Stimulated activated naive CD8-positive, alpha-beta T cell treated with anti-CD3 and anti-CD28 coated beads, Interleukin-15, Interleukin-2, amounts not matched to agents 100 ng/mL and 50 ng/mL, for 24 hours (primary cell): ENCODE measurements around the gene SPRR4.
"Not testable (repeated sequence)": the region's sequence is repeated elsewhere in the genome, so short reads cannot be mapped to it uniquely, and the experiment has no call there.

Experiments used
- H3K27ac Mint-ChIP-seq: one replicate; pipeline ENCODE4 v1.8.0; 2021; ENCODE audit warnings: mild to moderate bottlenecking, mixed read lengths
- H3K27me3 Mint-ChIP-seq: one replicate; pipeline ENCODE4 v1.8.0; 2021; ENCODE audit warnings: mixed read lengths
- H3K36me3 Mint-ChIP-seq: one replicate; pipeline ENCODE4 v1.8.0; 2021; ENCODE audit warnings: low read depth, mixed read lengths
- H3K4me1 Mint-ChIP-seq: one replicate; pipeline ENCODE4 v1.8.0; 2021; ENCODE audit warnings: low read depth, mixed read lengths
- H3K4me3 Mint-ChIP-seq: one replicate; pipeline ENCODE4 v1.8.0; 2021; ENCODE audit warnings: mild to moderate bottlenecking, mixed read lengths
- H3K9me3 Mint-ChIP-seq: one replicate; pipeline ENCODE4 v1.8.0; 2021; ENCODE audit warnings: mixed read lengths

The SPRR4 gene

DNA sequence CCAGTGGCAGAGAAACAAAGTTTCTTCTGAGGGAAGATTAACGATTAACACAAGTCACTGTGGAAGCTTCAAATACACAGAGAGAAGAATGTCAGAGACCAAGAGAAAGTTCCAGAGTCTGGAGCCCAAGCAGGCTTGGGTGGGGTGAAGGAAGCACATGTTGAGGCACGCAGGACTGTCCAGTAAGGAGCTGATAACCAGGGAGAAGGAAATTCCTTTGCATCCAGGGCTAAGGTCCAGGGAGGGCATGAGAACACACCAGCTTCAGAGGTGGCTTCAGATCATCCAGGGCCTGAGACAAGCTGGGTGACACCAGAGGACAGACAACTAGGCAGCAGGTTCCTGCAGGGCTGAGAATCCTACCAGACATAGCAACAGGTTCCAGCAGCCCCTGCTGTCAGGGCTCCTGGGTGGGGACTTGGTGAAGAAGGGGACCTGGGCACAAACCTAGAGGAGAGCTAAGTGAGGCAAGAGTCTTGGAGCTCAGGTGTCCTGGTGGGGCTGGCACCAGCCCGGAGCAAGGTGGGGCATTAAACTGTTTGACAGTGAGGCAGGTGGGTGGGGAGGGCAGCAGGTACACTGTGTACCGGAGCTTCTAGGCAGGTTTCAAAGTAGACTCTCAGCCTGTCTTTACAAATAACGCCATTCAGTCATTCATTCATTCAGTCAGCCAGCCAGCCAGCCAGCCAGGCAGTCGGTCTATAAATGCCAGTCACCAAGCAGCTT, 10.9 kb downstream of the SPRR4 start:
- H3K27me3 Mint-ChIP-seq, result peaks cover 37% of the 10 kb centered on the region
- no peaks in the 10 kb centered on the region for H3K36me3 Mint-ChIP-seq
- H3K9me3 Mint-ChIP-seq, result peaks cover 3% of the 10 kb centered on the region
- no peak overlapping the region for H3K27ac Mint-ChIP-seq
- no peak overlapping the region for H3K4me3 Mint-ChIP-seq
- H3K4me1 Mint-ChIP-seq, result no peaks in the 10 kb centered on the region

DNA sequence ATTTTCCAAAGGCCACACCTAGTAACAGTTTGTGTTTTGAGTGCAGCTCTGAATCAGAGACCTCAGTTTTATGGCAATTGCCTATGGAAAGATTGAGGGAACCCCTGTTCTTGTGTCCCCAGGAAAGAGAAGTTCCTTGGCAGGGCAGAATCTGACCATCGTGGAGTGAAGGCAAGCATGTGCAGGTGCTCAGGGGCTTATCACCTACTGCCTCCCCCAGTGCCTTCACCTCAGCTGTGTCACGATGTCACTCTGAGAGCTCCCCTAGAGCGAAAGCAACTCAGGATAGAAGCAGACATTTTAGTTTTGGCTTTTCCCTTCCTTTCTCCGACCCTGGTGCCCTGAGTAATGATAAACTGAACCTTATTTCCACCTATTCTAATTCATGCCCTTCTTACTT, 11.6 kb downstream of the SPRR4 start:
- Mint-ChIP-seq H3K27ac (no peak overlapping the region), H3K4me1 (no peaks in the 10 kb centered on the region), H3K4me3 (no peak overlapping the region), H3K9me3 (peaks cover 5% of the 10 kb centered on the region), H3K27me3 (peaks cover 39% of the 10 kb centered on the region), H3K36me3 (no peaks in the 10 kb centered on the region)

DNA sequence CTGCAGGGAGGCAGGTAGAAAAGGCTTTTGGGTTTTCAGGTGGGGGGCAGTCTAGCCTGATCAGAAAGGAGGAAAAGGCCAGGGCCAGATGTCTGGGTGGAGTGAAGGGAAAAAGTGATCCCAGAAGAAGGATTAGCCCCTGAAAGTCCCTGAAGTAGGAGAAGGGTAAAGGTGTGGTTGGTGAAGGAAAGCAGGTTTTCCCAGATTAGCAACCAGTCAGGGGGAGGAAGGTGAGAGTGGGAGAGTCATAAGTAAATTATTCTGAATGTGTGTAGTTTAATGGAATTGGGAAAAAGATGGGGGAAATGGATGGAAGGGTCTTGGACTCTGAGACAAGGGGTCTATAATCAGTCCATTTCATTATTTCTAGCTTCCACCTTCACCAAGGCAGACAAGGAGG, 12.8 kb downstream of the SPRR4 start:
- peaks cover 5% of the 10 kb centered on the region for H3K9me3 Mint-ChIP-seq
- H3K27ac Mint-ChIP-seq, result no peak overlapping the region
- H3K27me3 Mint-ChIP-seq, result peaks cover 42% of the 10 kb centered on the region
- H3K4me3 Mint-ChIP-seq, result no peak overlapping the region
- H3K36me3 Mint-ChIP-seq, result no peaks in the 10 kb centered on the region
- H3K4me1 Mint-ChIP-seq, result no peaks in the 10 kb centered on the region

DNA sequence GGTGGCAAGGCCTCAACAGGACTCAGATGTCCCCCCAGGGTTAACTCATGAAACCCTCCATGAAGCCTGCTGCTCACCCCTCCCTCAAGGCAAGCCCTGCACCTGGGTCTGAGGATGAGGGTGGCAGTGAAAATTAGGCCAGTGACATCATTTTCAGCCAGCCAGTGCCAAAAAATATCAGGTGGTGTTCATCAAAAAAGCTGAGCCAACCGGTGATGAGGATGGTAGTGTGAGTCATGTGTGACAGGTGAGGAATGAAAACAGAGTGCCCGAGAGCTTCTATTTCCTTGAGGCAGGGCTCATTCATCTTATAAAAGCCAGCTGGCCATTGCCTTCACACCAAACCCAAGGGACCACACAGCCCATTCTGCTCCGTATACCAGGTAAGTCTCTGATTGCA, 13.3 kb downstream of the SPRR4 start, which contains the start of gene SPRR1A:
SPRR1A (plus strand) TSS at position 339 of the 400 bp plus-strand sequence. CDS start 1,150 bp downstream, outside the sequence.
- Mint-ChIP-seq H3K4me3 (no peak within 1 kb of the TSS), H3K36me3 (no peaks in the 10 kb centered on the region), H3K9me3 (peaks cover 5% of the 10 kb centered on the region), H3K27me3 (peaks cover 42% of the 10 kb centered on the region), H3K27ac (no peak within 1 kb of the TSS), H3K4me1 (no peaks in the 10 kb centered on the region)

DNA sequence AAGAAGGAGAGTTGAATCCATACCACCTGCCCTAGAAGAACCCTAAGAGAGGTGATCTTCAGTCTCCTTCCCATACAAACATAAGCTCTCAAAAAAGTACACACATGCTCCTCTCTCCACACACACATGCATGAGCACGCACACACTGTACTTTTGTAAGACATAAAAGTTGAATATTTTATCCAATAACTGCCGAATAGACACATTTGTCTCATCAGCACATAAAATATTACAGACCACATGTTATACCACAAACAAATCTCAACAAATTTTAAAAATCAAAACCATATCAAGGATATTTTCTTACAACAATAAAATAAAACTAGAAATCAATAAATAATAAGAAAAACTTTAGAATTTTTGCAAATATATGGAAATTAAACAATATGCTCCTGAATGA, 16.1 kb downstream of the SPRR4 start:
- Mint-ChIP-seq H3K27me3 (peaks cover 37% of the 10 kb centered on the region), H3K9me3 (peaks cover 5% of the 10 kb centered on the region), H3K4me1 (no peaks in the 10 kb centered on the region), H3K36me3 (no peaks in the 10 kb centered on the region), H3K4me3 (no peak overlapping the region), H3K27ac (no peak overlapping the region)

DNA sequence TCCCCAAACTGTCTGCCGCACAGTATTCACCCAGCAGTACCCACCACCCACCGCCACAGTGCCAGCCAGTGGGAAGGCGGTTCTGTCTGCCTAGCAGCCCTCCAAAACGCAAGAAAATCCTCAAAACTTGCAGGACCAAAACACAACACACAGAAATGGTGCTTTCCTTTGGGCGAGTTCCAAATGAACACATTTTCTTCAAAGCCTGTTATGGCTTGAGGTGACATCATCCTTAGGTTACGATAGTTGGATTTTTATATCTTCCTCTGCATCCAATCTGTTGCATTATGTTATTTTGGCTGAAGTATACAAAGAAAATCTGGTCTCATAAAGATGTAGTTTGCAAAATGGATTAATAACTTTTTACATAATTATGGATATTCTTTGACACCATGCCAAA, 22.7 kb downstream of the SPRR4 start:
- Mint-ChIP-seq H3K27ac (no peak overlapping the region), H3K27me3 (peaks cover 30% of the 10 kb centered on the region), H3K9me3 (no peaks in the 10 kb centered on the region), H3K4me3 (no peak overlapping the region), H3K4me1 (no peaks in the 10 kb centered on the region), H3K36me3 (no peaks in the 10 kb centered on the region)

DNA sequence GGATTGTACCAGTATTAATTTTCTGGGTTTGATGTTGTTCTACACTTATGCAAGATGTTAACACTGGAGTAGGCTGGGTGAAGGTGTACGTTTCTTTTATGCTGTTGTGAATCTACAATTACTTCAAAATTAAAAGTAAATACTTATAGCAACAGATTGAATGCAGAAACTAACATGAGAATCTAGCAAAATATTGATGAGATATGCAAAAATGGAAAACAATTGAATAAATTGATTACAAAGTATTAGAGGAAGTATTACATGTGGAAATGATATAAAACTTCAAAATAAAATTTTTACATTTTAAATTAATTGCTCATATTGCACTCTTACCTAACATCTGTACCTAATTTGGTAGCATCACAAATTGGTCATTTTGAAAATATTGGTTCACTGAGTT, 25.4 kb downstream of the SPRR4 start:
- H3K27me3 Mint-ChIP-seq, result peaks cover 35% of the 10 kb centered on the region
- H3K4me1 Mint-ChIP-seq, result no peaks in the 10 kb centered on the region
- no peaks in the 10 kb centered on the region for H3K9me3 Mint-ChIP-seq
- no peak overlapping the region for H3K4me3 Mint-ChIP-seq
- no peak overlapping the region for H3K27ac Mint-ChIP-seq
- no peaks in the 10 kb centered on the region for H3K36me3 Mint-ChIP-seq

DNA sequence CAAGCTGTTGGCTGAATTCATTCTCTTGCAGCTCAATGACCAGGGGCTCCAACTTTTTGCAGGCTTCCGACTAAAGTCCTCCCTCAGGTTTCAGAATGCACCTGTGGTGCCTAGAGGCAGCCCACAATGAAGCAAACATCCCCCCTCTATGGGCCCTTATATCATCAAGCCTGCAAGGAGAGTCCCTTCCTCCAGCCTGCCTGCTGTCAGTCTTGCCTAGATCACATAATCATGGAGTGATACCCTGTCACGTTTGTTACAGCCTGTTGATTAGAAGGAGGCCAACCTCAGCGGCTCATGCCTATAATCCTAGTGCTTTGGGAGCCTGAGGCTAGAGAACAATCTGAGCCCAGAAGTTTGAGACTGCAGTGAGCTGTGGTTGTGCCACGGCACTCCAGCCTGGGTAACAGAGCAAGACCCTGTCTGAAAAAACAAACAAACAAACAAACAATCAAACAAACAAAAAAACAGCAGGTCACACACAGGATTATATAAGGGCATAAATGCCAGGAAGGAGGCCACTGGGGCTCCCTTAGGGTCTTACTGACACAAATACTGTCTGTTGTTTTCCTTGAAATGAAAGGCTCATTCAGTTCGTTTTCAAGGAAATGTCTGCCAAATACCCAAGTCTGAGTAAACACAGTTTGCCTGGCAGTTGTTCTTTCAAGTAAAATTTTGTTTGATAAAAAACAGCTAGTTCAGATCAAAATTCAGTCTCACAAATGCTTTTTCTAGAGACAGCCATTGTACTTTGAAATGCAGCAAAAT, 26.4 kb downstream of the SPRR4 start:
- no peak overlapping the region for H3K4me3 Mint-ChIP-seq
- H3K36me3 Mint-ChIP-seq, result no peaks in the 10 kb centered on the region
- no peaks in the 10 kb centered on the region for H3K4me1 Mint-ChIP-seq
- H3K9me3 Mint-ChIP-seq, result no peaks in the 10 kb centered on the region
- no peak overlapping the region for H3K27ac Mint-ChIP-seq
- peaks cover 37% of the 10 kb centered on the region for H3K27me3 Mint-ChIP-seq

DNA sequence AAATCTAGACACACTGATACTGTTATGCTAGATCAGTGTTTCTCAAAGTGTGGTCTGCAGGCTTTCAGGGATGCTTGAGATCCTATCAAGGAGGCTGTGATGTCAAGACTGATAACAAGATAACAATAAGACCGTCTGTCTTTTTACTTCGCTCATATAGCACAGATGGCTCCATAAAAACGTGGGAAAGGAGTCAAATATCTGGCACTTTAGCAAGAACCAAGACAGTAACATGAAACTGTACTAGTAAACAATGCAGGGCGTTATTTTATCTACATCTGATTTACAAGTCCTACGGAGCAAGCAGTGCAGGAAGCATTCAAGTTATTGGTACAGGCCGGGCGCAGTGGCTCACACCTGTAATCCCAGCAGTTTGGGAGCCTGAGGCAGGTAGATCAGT, 27.5 kb downstream of the SPRR4 start:
- no peak overlapping the region for H3K27ac Mint-ChIP-seq
- H3K4me1 Mint-ChIP-seq, result no peaks in the 10 kb centered on the region
- peaks cover 35% of the 10 kb centered on the region for H3K27me3 Mint-ChIP-seq
- no peaks in the 10 kb centered on the region for H3K9me3 Mint-ChIP-seq
- H3K4me3 Mint-ChIP-seq, result no peak overlapping the region
- H3K36me3 Mint-ChIP-seq, result no peaks in the 10 kb centered on the region

DNA sequence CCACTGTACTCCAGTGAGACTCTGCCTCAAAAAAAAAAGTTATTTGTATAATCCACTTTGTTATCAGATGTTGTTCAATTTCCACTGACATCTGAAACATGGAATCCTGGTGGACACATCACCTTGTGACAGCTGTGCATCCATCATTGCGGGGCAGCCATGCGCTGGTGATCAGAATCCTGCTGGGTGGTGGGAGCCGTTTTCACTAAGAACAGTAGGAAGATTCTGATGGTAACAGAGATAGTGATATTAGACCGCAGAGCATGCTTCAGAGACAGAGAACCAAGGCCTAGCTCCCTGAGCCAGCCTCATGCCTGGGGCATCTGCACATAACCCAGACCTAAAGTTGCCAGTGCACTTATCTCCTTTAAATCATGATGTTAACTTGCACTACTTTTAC, 28.0 kb downstream of the SPRR4 start:
- no peak overlapping the region for H3K4me3 Mint-ChIP-seq
- H3K4me1 Mint-ChIP-seq, result no peaks in the 10 kb centered on the region
- no peaks in the 10 kb centered on the region for H3K36me3 Mint-ChIP-seq
- no peaks in the 10 kb centered on the region for H3K9me3 Mint-ChIP-seq
- H3K27me3 Mint-ChIP-seq, result peaks cover 33% of the 10 kb centered on the region
- H3K27ac Mint-ChIP-seq, result no peak overlapping the region

DNA sequence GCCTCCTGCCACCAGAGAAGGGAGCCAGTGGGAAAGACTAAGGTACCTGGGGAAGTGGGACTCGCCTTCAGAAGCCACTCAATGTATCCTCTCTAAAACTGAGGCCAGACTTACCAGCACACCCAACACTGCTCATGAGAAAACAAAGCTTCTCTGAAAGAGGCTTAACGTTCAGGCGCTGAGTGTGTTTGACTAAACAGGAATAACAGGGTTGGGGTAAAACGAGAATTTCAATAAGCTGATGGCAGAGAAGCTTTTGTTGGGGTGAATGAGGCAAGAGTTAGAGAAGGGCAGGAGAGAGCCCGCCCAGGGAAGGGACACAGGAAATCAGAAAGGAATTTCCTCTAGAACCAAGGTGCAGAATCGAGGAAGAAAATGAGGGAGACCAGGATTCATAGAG, 29.4 kb downstream of the SPRR4 start:
- no peak overlapping the region for H3K27ac Mint-ChIP-seq
- no peak overlapping the region for H3K4me3 Mint-ChIP-seq
- H3K36me3 Mint-ChIP-seq, result no peaks in the 10 kb centered on the region
- peaks cover 33% of the 10 kb centered on the region for H3K27me3 Mint-ChIP-seq
- H3K9me3 Mint-ChIP-seq, result no peaks in the 10 kb centered on the region
- H3K4me1 Mint-ChIP-seq, result no peaks in the 10 kb centered on the region

DNA sequence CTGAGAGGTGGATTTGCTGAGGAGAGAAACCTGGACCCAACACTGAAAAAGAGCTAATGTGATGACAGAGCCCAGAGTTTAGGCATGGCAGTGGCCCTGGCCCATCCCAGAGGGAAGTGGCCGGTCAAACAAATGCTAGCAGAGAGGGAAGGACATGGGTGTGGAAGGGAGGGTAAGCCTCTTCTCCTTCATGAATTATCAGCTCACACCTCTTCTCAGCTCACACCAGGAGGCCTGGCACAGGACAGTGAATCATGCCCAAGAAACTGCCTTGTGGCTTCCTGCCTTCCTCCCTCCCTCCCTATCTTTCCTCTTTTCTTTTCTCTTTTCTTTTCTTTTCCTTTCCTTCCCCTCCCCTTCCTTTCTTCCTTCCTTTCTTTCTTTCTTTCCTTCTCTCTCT, 29.8 kb downstream of the SPRR4 start:
- Mint-ChIP-seq H3K9me3 (no peaks in the 10 kb centered on the region), H3K27ac (no peak overlapping the region), H3K27me3 (peaks cover 30% of the 10 kb centered on the region), H3K4me3 (no peak overlapping the region), H3K4me1 (no peaks in the 10 kb centered on the region), H3K36me3 (no peaks in the 10 kb centered on the region)

DNA sequence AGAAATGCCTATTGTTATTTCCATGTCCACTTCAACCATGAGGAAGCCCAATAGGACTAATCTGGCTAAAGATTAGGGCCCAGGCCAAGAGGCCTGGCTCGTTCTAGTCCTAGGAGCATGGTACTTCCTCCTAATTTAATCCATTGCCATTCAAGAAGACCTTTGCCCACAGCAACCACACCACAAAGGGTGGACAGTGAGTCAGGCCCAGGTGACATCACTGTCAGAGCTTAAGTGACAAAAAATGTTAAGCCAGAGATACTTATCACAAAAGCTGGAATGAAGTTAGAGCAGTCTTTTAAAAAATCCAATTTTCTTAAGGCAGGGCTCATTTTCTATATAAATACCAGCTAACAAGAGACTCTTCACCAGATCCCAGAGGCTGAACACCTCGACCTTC, 30.9 kb downstream of the SPRR4 start, which contains the start of gene SPRR3:
SPRR3 (plus strand) TSS at position 368 of the 400 bp plus-strand sequence. CDS start 1,272 bp downstream, outside the sequence.
- peaks cover 20% of the 10 kb centered on the region for H3K27me3 Mint-ChIP-seq
- H3K9me3 Mint-ChIP-seq, result no peaks in the 10 kb centered on the region
- no peak within 1 kb of the TSS for H3K4me3 Mint-ChIP-seq
- H3K27ac Mint-ChIP-seq, result no peak within 1 kb of the TSS
- H3K4me1 Mint-ChIP-seq, result no peaks in the 10 kb centered on the region
- H3K36me3 Mint-ChIP-seq, result no peaks in the 10 kb centered on the region

DNA sequence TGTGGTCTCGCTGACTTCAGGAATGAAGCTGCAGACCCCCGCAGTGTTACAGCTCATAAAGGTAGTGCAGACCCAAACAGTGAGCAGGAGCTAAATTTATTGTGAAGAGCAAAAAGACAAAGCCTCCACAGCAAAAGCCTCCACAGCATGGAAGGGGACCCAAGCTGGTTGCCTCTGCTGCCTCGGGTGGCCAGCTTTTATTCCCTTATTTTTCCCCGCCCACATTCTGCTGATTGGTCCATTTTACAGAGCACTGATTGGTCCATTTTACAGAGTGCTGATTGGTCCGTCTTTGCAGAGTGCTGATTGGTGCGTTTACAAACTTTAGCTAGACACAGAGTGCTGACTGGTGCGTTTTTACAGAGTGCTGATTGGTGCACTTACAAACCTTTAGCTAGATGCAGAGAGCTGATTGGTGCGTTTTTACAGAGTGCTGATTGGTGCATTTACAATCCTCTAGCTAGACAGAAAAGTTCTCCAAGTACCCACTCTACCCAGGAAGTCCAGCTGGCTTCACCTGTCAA, 40.8 kb downstream of the SPRR4 start:
- H3K4me1 Mint-ChIP-seq, H3K27ac Mint-ChIP-seq, H3K4me3 Mint-ChIP-seq, H3K9me3 Mint-ChIP-seq, H3K36me3 Mint-ChIP-seq: not testable (repeated sequence)
- H3K27me3 Mint-ChIP-seq, result peaks cover 18% of the 10 kb centered on the region

DNA sequence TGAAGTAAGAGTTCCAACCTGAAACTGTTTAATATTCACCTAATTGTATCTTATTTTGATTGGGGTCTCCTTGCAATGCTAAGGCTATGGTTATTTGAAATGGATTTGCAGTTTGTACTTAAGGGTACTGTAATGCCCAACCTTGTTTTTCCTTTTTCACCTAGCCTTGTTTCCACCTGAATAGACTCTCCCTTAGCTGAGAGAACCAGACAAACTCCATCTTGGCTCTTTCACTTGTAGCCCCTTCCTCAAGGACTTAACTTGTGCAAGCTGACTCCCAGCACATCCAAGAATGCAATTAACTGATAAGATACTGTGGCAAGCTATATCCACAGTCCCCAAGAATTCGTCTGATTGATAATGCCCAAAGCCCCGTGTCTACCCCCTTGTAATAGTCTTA, 51.4 kb downstream of the SPRR4 start:
- peaks cover 42% of the 10 kb centered on the region for H3K27me3 Mint-ChIP-seq

More for the DNA sequence above, 51.4 kb downstream of the SPRR4 start:
- H3K36me3 Mint-ChIP-seq, H3K9me3 Mint-ChIP-seq, H3K4me3 Mint-ChIP-seq, H3K27ac Mint-ChIP-seq, H3K4me1 Mint-ChIP-seq: not testable (repeated sequence)
